ENCODE measurements around the gene CD81. TPM values are rescaled to one million over a fixed set of nuclear protein-coding genes. Genes with fewer than 3 reads are reported as not detected.

CD81 gene
- total RNA-seq, 1 donor from 2014 or later = 350 TPM

DNA sequence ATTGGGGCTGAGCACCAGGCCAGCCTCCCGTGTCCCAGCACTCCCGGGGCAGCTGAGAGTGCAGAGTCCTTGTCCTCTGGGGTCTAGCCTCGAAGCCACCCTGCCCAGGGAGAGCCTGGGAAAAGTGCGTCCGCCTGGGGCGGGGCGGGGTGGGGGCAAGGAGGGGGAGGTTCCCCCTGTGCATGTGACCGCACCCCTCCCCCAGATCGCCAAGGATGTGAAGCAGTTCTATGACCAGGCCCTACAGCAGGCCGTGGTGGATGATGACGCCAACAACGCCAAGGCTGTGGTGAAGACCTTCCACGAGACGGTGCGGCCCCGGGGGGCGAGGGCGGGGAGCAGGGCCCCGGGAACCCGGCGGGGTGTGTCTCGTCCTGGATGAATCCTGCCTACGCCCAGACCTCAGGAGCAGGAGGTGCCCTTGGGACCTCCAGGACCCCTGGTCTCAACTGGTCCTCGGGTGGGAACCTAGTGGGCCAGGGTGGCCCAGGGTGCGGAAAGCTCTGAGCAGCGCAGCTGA is 18.2 kb downstream of the CD81 start:
- no peak for DNase-seq (ENCODE audit: extremely low spot score, unreplicated experiment)
- Mint-ChIP-seq H3K36me3 (no peaks in the 10 kb centered on the region), H3K27me3 (no peaks in the 10 kb centered on the region), H3K4me3 (no peak overlapping the region), H3K27ac (no peak overlapping the region), H3K4me1 (ENCODE audit: unreplicated experiment) (peaks cover 2% of the 10 kb centered on the region), H3K9me3 (no peaks in the 10 kb centered on the region)
- TF ChIP-seq, protein P1, sequence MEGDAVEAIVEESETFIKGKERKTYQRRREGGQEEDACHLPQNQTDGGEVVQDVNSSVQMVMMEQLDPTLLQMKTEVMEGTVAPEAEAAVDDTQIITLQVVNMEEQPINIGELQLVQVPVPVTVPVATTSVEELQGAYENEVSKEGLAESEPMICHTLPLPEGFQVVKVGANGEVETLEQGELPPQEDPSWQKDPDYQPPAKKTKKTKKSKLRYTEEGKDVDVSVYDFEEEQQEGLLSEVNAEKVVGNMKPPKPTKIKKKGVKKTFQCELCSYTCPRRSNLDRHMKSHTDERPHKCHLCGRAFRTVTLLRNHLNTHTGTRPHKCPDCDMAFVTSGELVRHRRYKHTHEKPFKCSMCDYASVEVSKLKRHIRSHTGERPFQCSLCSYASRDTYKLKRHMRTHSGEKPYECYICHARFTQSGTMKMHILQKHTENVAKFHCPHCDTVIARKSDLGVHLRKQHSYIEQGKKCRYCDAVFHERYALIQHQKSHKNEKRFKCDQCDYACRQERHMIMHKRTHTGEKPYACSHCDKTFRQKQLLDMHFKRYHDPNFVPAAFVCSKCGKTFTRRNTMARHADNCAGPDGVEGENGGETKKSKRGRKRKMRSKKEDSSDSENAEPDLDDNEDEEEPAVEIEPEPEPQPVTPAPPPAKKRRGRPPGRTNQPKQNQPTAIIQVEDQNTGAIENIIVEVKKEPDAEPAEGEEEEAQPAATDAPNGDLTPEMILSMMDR (conservative IDR thresholded peaks at IDR 0.05) = no peak

GRCh38 chr11:2395856-2396255 is 18.7 kb downstream of the CD81 start:
- Mint-ChIP-seq H3K4me1 (ENCODE audit: unreplicated experiment) (no peaks in the 10 kb centered on the region), H3K27ac (no peak overlapping the region), H3K4me3 (no peak overlapping the region), H3K27me3 (no peaks in the 10 kb centered on the region), H3K9me3 (no peaks in the 10 kb centered on the region), H3K36me3 (no peaks in the 10 kb centered on the region)
- no peak for DNase-seq (ENCODE audit: extremely low spot score, unreplicated experiment)
- TF ChIP-seq, protein P1 (conservative IDR thresholded peaks at IDR 0.05) = no peak

- peak overlapping the region; percentile 48 for H3K27ac Mint-ChIP-seq
- no peaks in the 10 kb centered on the region for H3K27me3 Mint-ChIP-seq
- H3K4me1 Mint-ChIP-seq (ENCODE audit: unreplicated experiment) = peaks cover 3% of the 10 kb centered on the region
- no peak for DNase-seq (ENCODE audit: extremely low spot score, unreplicated experiment)
- TF ChIP-seq, protein P1 (conservative IDR thresholded peaks at IDR 0.05) = no peak
- no peak overlapping the region for H3K4me3 Mint-ChIP-seq
- no peaks in the 10 kb centered on the region for H3K9me3 Mint-ChIP-seq
- H3K36me3 Mint-ChIP-seq = peaks cover 2% of the 10 kb centered on the region
Observed at GRCh38 chr11:2396471-2396870, 19.4 kb downstream of the CD81 start.

DNA sequence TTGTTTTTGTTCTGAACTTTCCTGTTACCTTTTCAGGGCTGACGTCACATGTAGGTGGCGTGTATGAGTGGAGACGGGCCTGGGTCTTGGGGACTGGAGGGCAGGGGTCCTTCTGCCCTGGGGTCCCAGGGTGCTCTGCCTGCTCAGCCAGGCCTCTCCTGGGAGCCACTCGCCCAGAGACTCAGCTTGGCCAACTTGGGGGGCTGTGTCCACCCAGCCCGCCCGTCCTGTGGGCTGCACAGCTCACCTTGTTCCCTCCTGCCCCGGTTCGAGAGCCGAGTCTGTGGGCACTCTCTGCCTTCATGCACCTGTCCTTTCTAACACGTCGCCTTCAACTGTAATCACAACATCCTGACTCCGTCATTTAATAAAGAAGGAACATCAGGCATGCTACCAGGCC is 19.9 kb downstream of the CD81 start:
- Mint-ChIP-seq H3K27me3 (no peaks in the 10 kb centered on the region), H3K36me3 (peaks cover 3% of the 10 kb centered on the region), H3K9me3 (no peaks in the 10 kb centered on the region), H3K4me3 (no peak overlapping the region), H3K27ac (peak overlapping the region; percentile 48), H3K4me1 (ENCODE audit: unreplicated experiment) (peaks cover 4% of the 10 kb centered on the region)
- TF ChIP-seq, protein P1 (conservative IDR thresholded peaks at IDR 0.05) = no peak
- DNase-seq (ENCODE audit: extremely low spot score, unreplicated experiment) = no peak

DNA sequence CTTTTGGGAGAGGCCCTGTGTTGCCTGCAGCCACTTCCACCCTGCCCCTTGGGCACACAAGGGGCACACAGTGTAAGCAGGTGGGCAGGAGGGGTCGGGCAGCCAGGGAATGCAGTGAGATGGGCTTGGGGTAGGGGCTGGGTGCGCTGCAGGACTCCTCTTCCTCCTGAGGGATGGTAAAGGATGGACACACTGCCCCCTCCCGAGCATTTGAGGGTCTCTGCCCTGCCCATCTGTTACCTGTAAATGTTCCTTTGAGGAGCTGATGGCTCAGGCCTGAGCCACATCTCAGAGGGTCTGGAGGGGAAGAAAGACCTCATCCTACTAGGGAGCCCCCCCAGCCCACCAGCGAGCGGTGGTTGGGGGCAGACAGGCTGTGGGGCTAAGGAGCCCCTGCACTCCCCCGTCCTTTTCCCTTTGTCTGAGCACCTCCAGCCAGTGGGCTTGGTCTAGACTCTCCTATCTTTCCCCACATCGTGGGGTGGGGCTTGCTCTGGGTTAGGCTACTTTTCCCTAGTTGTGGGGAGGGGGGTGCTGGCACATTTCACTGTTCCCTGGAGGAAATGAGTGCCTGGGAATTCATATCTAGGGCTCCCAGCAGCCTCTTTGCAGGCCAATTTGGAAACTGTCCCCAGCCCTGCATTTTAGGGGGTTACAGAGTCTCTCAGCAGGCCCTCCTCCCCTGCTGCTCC is 21.7 kb downstream of the CD81 start:
- Mint-ChIP-seq H3K27ac (peak overlapping the region; percentile 70), H3K9me3 (no peaks in the 10 kb centered on the region), H3K4me1 (ENCODE audit: unreplicated experiment) (peaks cover 4% of the 10 kb centered on the region), H3K4me3 (peak overlapping the region; percentile 91), H3K27me3 (no peaks in the 10 kb centered on the region), H3K36me3 (peaks cover 3% of the 10 kb centered on the region)
- no peak for DNase-seq (ENCODE audit: extremely low spot score, unreplicated experiment)
- TF ChIP-seq, protein P1 (conservative IDR thresholded peaks at IDR 0.05) = no peak

Measured in type B pancreatic cell (in vitro differentiated cells).